ENCODE results near the gene HGS.

GRCh38 chr17:81650951-81651350, 32.9 kb upstream of the HGS start:
- TF ChIP-seq CTCF (CRISPR knock-in tag; IDR thresholded peaks at IDR 0.05): no peak
- TF ChIP-seq CBX5 (CRISPR knock-in tag; IDR thresholded peaks at IDR 0.05; ENCODE audit: borderline replicate concordance): no peak
